HepG2 (cell line): ENCODE results near the gene STAMBPL1. TPM values are rescaled to one million over a fixed set of nuclear protein-coding genes. Genes with fewer than 3 reads are reported as not detected.

Experiments
- ATAC-seq: fragments of 200-7000 bp; cut with Tn5 transposase; 3 replicates; pipeline ENCODE4 v1.9.1; 2020; ENCODE audit warnings: mild to moderate bottlenecking, moderate library complexity
- BruUV-seq: library from RNA; stranded (reverse); fragments of 400-500 nt; replicated peaks from 2 replicates; lab custom pipeline; 2021; lab: Mats Ljungman, UMichigan
- CTCF ChIA-PET: fragments of 300-600 bp; formaldehyde crosslinking; extraction: SDS; loops from one replicate; lab custom pipeline; 2021; ENCODE audit warnings: low total read pairs, inconsistent platforms, low intra/inter-chr PET ratio; lab: Yijun Ruan, JAX
- POLR2A ChIA-PET: fragments of 350-600 bp; sonication (Branson Sonifier 250); formaldehyde crosslinking; loops from one replicate; lab custom pipeline; 2020; ENCODE audit warnings: antibody characterized with exemption, inconsistent platforms; lab: Yijun Ruan, JAX
- DNase-seq: peaks from one replicate; pipeline ENCODE4 v3.0.0-alpha.2; 2015; ENCODE audit warnings: low spot score
- FAIRE-seq: peaks from 3 replicates; lab custom pipeline; 2011; peaks lifted over from hg19 to GRCh38; lab: Jason Lieb, UNC
- H2AFZ ChIP-seq: one replicate; pipeline ENCODE4 v1.6.1; 2011; ENCODE audit warnings: low read length, inconsistent platforms
- H3K27ac ChIP-seq: fragments of 300-600 bp; 3 replicates; pipeline ENCODE4 v1.8.0; 2011; ENCODE audit warnings: mixed run types, mild to moderate bottlenecking, mixed read lengths, low read length, inconsistent platforms; ENCODE audit not compliant: insufficient read depth; ENCODE audit errors: extremely low read length
- H3K27me3 ChIP-seq, 2 experiments: fragments of 200-600 bp in 1 of 2; 2 replicates in 1 of 2; 3 replicates in 1 of 2; pipeline versions ENCODE4 v1.6.0 to v1.8.0; 2011; ENCODE audit warnings: low read length in 2 of 2, mild to moderate bottlenecking in 2 of 2, moderate library complexity in 2 of 2, inconsistent platforms in 1 of 2; ENCODE audit not compliant: insufficient read depth in 2 of 2, control insufficient read depth in 1 of 2
- H3K36me3 ChIP-seq, 2 experiments: fragments of 200-600 bp in 1 of 2; replicated peaks in 1 of 2; 2 replicates in 1 of 2; 3 replicates in 1 of 2; pipeline versions ENCODE4 v1.5.1 to v1.8.0; 2011; ENCODE audit warnings: low read length in 2 of 2, inconsistent platforms in 1 of 2; ENCODE audit not compliant: insufficient read depth in 2 of 2, control insufficient read depth in 1 of 2
- H3K4me1 ChIP-seq: 2 replicates; pipeline ENCODE4 v1.5.1; 2012; ENCODE audit warnings: low read length, inconsistent platforms; ENCODE audit not compliant: insufficient read depth
- H3K4me2 ChIP-seq: 2 replicates; pipeline ENCODE4 v1.6.0; 2011; ENCODE audit warnings: low read depth, low read length, inconsistent platforms
- H3K4me3 ChIP-seq, 3 experiments: fragments of 200-600 bp in 1 of 3; sonication (generic), shearing (Covaris generic) in 1 of 3; replicated peaks in 1 of 3; 2 replicates each; pipeline ENCODE4 v1.5.1; 2011 to 2016; ENCODE audit warnings: low read length in 3 of 3, inconsistent platforms in 2 of 3, low read depth in 2 of 3, mild to moderate bottlenecking in 2 of 3, control low read depth in 1 of 3, mixed read lengths in 1 of 3; ENCODE audit not compliant: insufficient read depth in 1 of 3
- H3K79me2 ChIP-seq: one replicate; pipeline ENCODE4 v1.6.1; 2011; ENCODE audit warnings: low read length, inconsistent platforms; ENCODE audit not compliant: insufficient read depth
- H3K9ac ChIP-seq: 2 replicates; pipeline ENCODE4 v1.6.0; 2011; ENCODE audit warnings: mild to moderate bottlenecking, low read depth, low read length, inconsistent platforms; ENCODE audit not compliant: insufficient read depth
- H3K9me3 ChIP-seq: 2 replicates; pipeline ENCODE4 v1.5.1; 2012; ENCODE audit warnings: mild to moderate bottlenecking, low read length
- H4K20me1 ChIP-seq: 2 replicates; pipeline ENCODE4 v1.6.0; 2011; ENCODE audit warnings: inconsistent platforms, mild to moderate bottlenecking, low read length, moderate library complexity; ENCODE audit not compliant: insufficient read depth
- CEBPZ ChIP-seq: IDR thresholded peaks from 2 replicates; pipeline ENCODE4 v1.6.1; 2012; ENCODE audit warnings: low read length, improper control_type of control experiment
- DMAP1 ChIP-seq: IDR thresholded peaks from 2 replicates; pipeline ENCODE4 v1.6.1; 2016
- GPN1 ChIP-seq: sonication (generic); formaldehyde crosslinking; IDR thresholded peaks from 2 replicates; pipeline ENCODE4 v1.5.1; 2020; ENCODE audit warnings: missing genetic modification reagents, borderline replicate concordance
- SP4 ChIP-seq: sonication (generic); formaldehyde crosslinking; IDR thresholded peaks from 2 replicates; pipeline ENCODE4 v1.8.1; 2023; ENCODE audit warnings: mild to moderate bottlenecking, missing genetic modification reagents
- SRSF9 ChIP-seq: fragments of 200-400 bp; formaldehyde crosslinking; IDR thresholded peaks from 2 replicates; pipeline ENCODE4 v1.6.1; 2018; ENCODE audit warnings: borderline replicate concordance, mild to moderate bottlenecking, low read depth, low read length; ENCODE audit not compliant: insufficient read depth, poor library complexity, severe bottlenecking
- YY1 ChIP-seq: IDR thresholded peaks from 2 replicates; pipeline ENCODE4 v1.6.1; 2011; ENCODE audit warnings: low read length, low read depth, moderate library complexity, mild to moderate bottlenecking; ENCODE audit not compliant: insufficient read depth, insufficient replicate concordance
- ZFAT ChIP-seq: sonication (generic); formaldehyde crosslinking; conservative IDR thresholded peaks from 2 replicates; pipeline ENCODE4 v1.8.1; 2023; ENCODE audit warnings: missing genetic modification reagents, inconsistent platforms
- ZNF292 ChIP-seq: sonication (generic); formaldehyde crosslinking; IDR thresholded peaks from 2 replicates; pipeline ENCODE4 v1.8.1; 2022; ENCODE audit warnings: mild to moderate bottlenecking, low read depth, missing genetic modification reagents, borderline replicate concordance
- ZNF34 ChIP-seq: sonication (generic); formaldehyde crosslinking; IDR thresholded peaks from 2 replicates; pipeline ENCODE4 v1.4.0; 2020; ENCODE audit warnings: mild to moderate bottlenecking, missing genetic modification reagents, borderline replicate concordance
- ZNF574 ChIP-seq: sonication (generic); formaldehyde crosslinking; IDR thresholded peaks from 2 replicates; pipeline ENCODE4 v1.4.0; 2020; ENCODE audit warnings: missing genetic modification reagents
- ZNF589 ChIP-seq: sonication (generic); formaldehyde crosslinking; conservative IDR thresholded peaks from 2 replicates; pipeline ENCODE4 v1.8.0; 2022; ENCODE audit warnings: mild to moderate bottlenecking, moderate library complexity, missing genetic modification reagents
- ZNF660 ChIP-seq: sonication (generic); formaldehyde crosslinking; IDR thresholded peaks from 2 replicates; pipeline ENCODE4 v1.5.1; 2020; ENCODE audit warnings: mild to moderate bottlenecking, low read depth, missing genetic modification reagents, borderline replicate concordance
- WGBS: methylation state at CpG from one replicate; pipeline ENCODE4 v1.1.6; 2017; ENCODE audit warnings: low lambda C conversion rate; 5-methylcytosine and 5-hydroxymethylcytosine counted together
- in situ Hi-C: cut with HindIII; loops from 2 replicates; pipeline ENCODE4 v1.10.0; 2017; ENCODE audit warnings: low pct_unique_long_range_greater_than_20kb; ENCODE audit not compliant: extremely low pct_ligation_motif_present
- intact Hi-C: fragments of 100-400 bp; cut with micrococcal nuclease; formaldehyde crosslinking; loops from one replicate; pipeline ENCODE4 v1.10.0; 2022; ENCODE audit not compliant: unreplicated experiment
- polyA plus RNA-seq, 8 experiments: library from polyadenylated mRNA; depleted of rRNA in 3 of 8; stranded (reverse) in 7 of 8; unstranded in 1 of 8; fragments of >200 nt; fragmentation: Illumina TruSeq in 4 of 8; extraction: Trizol in 4 of 8; gene quantifications; 2 replicates each; pipeline versions ENCODE4 v1.2.1 to v1.2.3, GENCODE V29; 2011 to 2016; ENCODE audit warnings: low read depth in 4 of 8, missing spikeins in 1 of 8, mixed read lengths in 1 of 8; ENCODE audit not compliant: insufficient read depth in 1 of 8
- total RNA-seq, 5 experiments: library from RNA; depleted of rRNA; stranded (reverse); fragments of >200 nt; fragmentation: Illumina TruSeq; extraction: Trizol; gene quantifications; 2 replicates each; pipeline ENCODE4 v1.2.3, GENCODE V29; 2016; ENCODE audit warnings: low read depth in 1 of 5
- TF ChIP-seq, protein P1 (sequence below): sonication (generic); formaldehyde crosslinking; IDR thresholded peaks from 2 replicates; pipeline ENCODE4 v1.8.0; 2022; ENCODE audit warnings: mild to moderate bottlenecking, missing genetic modification reagents; ENCODE audit not compliant: insufficient replicate concordance
- TF ChIP-seq, protein P2 (sequence below): sonication (generic); formaldehyde crosslinking; IDR thresholded peaks from 2 replicates; pipeline ENCODE4 v1.4.0; 2020; ENCODE audit warnings: missing genetic modification reagents

The STAMBPL1 gene
- total and polyA plus RNA-seq, 2 of the 13 experiments (the other 11 are each of a cell fraction or from before 2014, with no cell fraction given) = 1.4 to 1.5 TPM

DNA sequence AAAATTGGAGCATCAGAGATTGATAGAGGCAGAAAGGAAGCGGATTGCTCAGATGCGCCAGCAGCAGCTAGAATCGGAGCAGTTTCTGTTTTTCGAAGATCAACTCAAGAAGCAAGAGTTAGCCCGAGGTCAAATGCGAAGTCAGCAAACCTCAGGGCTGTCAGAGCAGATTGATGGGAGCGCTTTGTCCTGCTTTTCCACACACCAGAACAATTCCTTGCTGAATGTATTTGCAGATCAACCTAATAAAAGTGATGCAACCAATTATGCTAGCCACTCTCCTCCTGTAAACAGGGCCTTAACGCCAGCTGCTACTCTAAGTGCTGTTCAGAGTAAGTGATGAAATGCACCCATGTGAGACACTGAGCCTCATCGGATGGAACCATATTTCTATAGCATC, 33.1 kb downstream of the STAMBPL1 start (continued):
- TF ChIP-seq DMAP1 (CRISPR knock-in tag) (no peak), ZNF660 (no peak), GPN1 (CRISPR knock-in tag) (no peak), ZNF292 (no peak), CEBPZ (no peak), ZFAT (no peak), ZNF574 (CRISPR knock-in tag) (no peak), ZNF34 (CRISPR knock-in tag) (no peak)

DNA sequence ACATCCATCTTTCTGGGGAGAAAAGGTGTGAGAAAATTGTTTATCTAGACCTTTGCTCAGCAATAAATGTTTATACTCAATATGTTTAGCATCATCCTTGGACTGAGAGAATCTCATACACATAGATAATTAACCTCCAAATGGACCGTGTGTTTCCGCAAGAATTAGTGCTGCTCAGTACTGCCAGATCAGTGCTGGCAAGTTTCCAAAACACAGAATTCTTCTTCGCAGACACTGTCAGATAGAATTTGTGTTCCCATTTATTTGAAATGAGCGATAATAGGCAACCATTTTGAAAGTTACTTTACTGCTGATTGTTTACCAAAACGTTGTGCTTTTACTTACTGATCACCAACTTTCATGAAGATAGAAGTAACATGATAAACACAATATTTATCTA, 33.7 kb downstream of the STAMBPL1 start:
- no peaks in the 10 kb centered on the region for H3K27me3 ChIP-seq
- H3K79me2 ChIP-seq = no peaks in the 10 kb centered on the region
- 69% methylated on average over 5 of the region's 5 CpGs for WGBS
- ATAC-seq (no peak), FAIRE-seq (no peak), DNase-seq (no peak)
- no peaks in the 10 kb centered on the region for H3K9me3 ChIP-seq
- intact Hi-C loops = no loop called here
- CTCF ChIA-PET = no interaction called here
- H2AFZ ChIP-seq = no peak overlapping the region
- in situ Hi-C loops = no loop called here
- no peak overlapping the region for H3K9ac ChIP-seq
- H4K20me1 ChIP-seq = no peaks in the 10 kb centered on the region
- POLR2A ChIA-PET = no interaction called here
- H3K4me3 ChIP-seq = no peak overlapping the region
- H3K36me3 ChIP-seq = no peaks in the 10 kb centered on the region
- H3K4me1 ChIP-seq = no peaks in the 10 kb centered on the region
- H3K27ac ChIP-seq = no peak overlapping the region
- H3K4me2 ChIP-seq = no peak overlapping the region
- BruUV-seq = no TSS peak
- TF ChIP-seq SP4 (CRISPR knock-in tag) (no peak), YY1 (no peak), SRSF9 (no peak), ZNF589 (CRISPR knock-in tag) (no peak)
- TF ChIP-seq, protein P1, sequence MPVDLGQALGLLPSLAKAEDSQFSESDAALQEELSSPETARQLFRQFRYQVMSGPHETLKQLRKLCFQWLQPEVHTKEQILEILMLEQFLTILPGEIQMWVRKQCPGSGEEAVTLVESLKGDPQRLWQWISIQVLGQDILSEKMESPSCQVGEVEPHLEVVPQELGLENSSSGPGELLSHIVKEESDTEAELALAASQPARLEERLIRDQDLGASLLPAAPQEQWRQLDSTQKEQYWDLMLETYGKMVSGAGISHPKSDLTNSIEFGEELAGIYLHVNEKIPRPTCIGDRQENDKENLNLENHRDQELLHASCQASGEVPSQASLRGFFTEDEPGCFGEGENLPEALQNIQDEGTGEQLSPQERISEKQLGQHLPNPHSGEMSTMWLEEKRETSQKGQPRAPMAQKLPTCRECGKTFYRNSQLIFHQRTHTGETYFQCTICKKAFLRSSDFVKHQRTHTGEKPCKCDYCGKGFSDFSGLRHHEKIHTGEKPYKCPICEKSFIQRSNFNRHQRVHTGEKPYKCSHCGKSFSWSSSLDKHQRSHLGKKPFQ (CRISPR knock-in tag) = no peak
- TF ChIP-seq, protein P2, sequence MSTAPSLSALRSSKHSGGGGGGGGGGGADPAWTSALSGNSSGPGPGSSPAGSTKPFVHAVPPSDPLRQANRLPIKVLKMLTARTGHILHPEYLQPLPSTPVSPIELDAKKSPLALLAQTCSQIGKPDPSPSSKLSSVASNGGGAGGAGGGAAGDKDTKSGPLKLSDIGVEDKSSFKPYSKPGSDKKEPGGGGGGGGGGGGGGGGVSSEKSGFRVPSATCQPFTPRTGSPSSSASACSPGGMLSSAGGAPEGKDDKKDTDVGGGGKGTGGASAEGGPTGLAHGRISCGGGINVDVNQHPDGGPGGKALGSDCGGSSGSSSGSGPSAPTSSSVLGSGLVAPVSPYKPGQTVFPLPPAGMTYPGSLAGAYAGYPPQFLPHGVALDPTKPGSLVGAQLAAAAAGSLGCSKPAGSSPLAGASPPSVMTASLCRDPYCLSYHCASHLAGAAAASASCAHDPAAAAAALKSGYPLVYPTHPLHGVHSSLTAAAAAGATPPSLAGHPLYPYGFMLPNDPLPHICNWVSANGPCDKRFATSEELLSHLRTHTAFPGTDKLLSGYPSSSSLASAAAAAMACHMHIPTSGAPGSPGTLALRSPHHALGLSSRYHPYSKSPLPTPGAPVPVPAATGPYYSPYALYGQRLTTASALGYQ (CRISPR knock-in tag) = no peak
